Keratinocyte (primary cell): ENCODE results near the gene DCAKD. TPM values are rescaled to one million over a fixed set of nuclear protein-coding genes. Genes with fewer than 3 reads are reported as not detected.

Source experiments
- DNase-seq: peaks from one replicate; pipeline ENCODE4 v3.0.0-alpha.2; 2011; ENCODE audit warnings: low read depth, missing footprints, low spot score
- FAIRE-seq: peaks from 2 replicates; lab custom pipeline; 2011; peaks lifted over from hg19 to GRCh38; lab: Jason Lieb, UNC
- H2AFZ ChIP-seq: 2 replicates; pipeline ENCODE4 v1.6.0; 2012; ENCODE audit warnings: low read length, control low read depth, inconsistent platforms; ENCODE audit not compliant: control insufficient read depth
- H3K27ac ChIP-seq: 2 replicates; pipeline ENCODE4 v1.5.1; 2011; ENCODE audit warnings: low read length; ENCODE audit not compliant: control insufficient read depth, insufficient read depth
- H3K27me3 ChIP-seq: 3 replicates; pipeline ENCODE4 v1.6.0; 2011; ENCODE audit warnings: low read length; ENCODE audit not compliant: control insufficient read depth, insufficient read depth; ENCODE audit errors: extremely low read depth
- H3K36me3 ChIP-seq, 2 experiments: 2 replicates in 1 of 2; 3 replicates in 1 of 2; pipeline ENCODE4 v1.5.1; 2011; ENCODE audit warnings: low read length in 2 of 2, mild to moderate bottlenecking in 1 of 2; ENCODE audit not compliant: control insufficient read depth in 2 of 2, insufficient read depth in 2 of 2; ENCODE audit errors: extremely low read depth in 1 of 2
- H3K4me1 ChIP-seq: 3 replicates; pipeline ENCODE4 v1.5.1; 2011; ENCODE audit warnings: low read length; ENCODE audit not compliant: control insufficient read depth, insufficient read depth; ENCODE audit errors: extremely low read depth
- H3K4me2 ChIP-seq: 3 replicates; pipeline ENCODE4 v1.6.0; 2011; ENCODE audit warnings: low read depth, low read length; ENCODE audit not compliant: control insufficient read depth, insufficient read depth; ENCODE audit errors: extremely low read depth
- H3K4me3 ChIP-seq, 3 experiments: fragments of 200-600 bp in 1 of 3; sonication (generic) in 1 of 3; 2 replicates in 2 of 3; 3 replicates in 1 of 3; pipeline ENCODE4 v1.5.1; 2011 to 2016; ENCODE audit warnings: low read length in 3 of 3, mild to moderate bottlenecking in 3 of 3, control low read depth in 2 of 3, inconsistent platforms in 1 of 3, low read depth in 1 of 3, mixed read lengths in 1 of 3, mixed run types in 1 of 3, moderate library complexity in 1 of 3; ENCODE audit not compliant: control insufficient read depth in 2 of 3, insufficient read depth in 2 of 3; ENCODE audit errors: extremely low read depth in 1 of 3
- H3K79me2 ChIP-seq: 2 replicates; pipeline ENCODE4 v1.6.0; 2012; ENCODE audit warnings: low read length; ENCODE audit not compliant: control insufficient read depth, insufficient read depth
- H3K9ac ChIP-seq: 3 replicates; pipeline ENCODE4 v1.6.0; 2011; ENCODE audit warnings: low read length; ENCODE audit not compliant: control insufficient read depth, insufficient read depth; ENCODE audit errors: extremely low read depth
- H3K9me1 ChIP-seq: 3 replicates; pipeline ENCODE4 v1.6.0; 2011; ENCODE audit warnings: low read length; ENCODE audit not compliant: control insufficient read depth, insufficient read depth; ENCODE audit errors: extremely low read depth
- H3K9me3 ChIP-seq: 2 replicates; pipeline ENCODE4 v1.5.1; 2012; ENCODE audit warnings: low read depth, low read length; ENCODE audit not compliant: control insufficient read depth
- H4K20me1 ChIP-seq: 3 replicates; pipeline ENCODE4 v1.6.0; 2011; ENCODE audit warnings: low read length; ENCODE audit not compliant: control insufficient read depth, insufficient read depth; ENCODE audit errors: extremely low read depth
- CTCF ChIP-seq, 3 experiments: IDR thresholded peaks in 1 of 3; conservative IDR thresholded peaks in 1 of 3; optimal IDR thresholded peaks in 1 of 3; 2 replicates in 2 of 3; 3 replicates in 1 of 3; pipeline versions ENCODE3 to v1.5.1; 2011; ENCODE audit warnings: low read length in 3 of 3, mild to moderate bottlenecking in 3 of 3, moderate library complexity in 2 of 3, control low read depth in 1 of 3, inconsistent platforms in 1 of 3; ENCODE audit not compliant: insufficient read depth in 2 of 3; ENCODE audit errors: extremely low read depth in 1 of 3
- EZH2 ChIP-seq: IDR thresholded peaks from one replicate; pipeline ENCODE4 v1.6.1; 2012; ENCODE audit warnings: inconsistent platforms, mild to moderate bottlenecking, low read length, moderate library complexity
- dilution Hi-C: fragments of 300-500 bp; cut with MboI; formaldehyde crosslinking; loops from one replicate; pipeline ENCODE4 v1.7.0; 2020; ENCODE audit warnings: low sequenced_read_pairs; ENCODE audit not compliant: extremely low pct_ligation_motif_present
- polyA plus RNA-seq, 5 experiments: library from polyadenylated mRNA; depleted of rRNA in 3 of 5; stranded (reverse) in 3 of 5; stranded (forward) in 1 of 5; unstranded in 1 of 5; fragments of >200 nt; gene quantifications; 1 replicate in 1 of 5; 2 replicates in 3 of 5; 3 replicates in 1 of 5; pipeline versions ENCODE4 v1.2.1 to v1.2.3, GENCODE V29; 2011 to 2012; ENCODE audit warnings: missing spikeins in 2 of 5, low read depth in 1 of 5, low replicate concordance in 1 of 5

Gene DCAKD
- polyA plus RNA-seq, 1 donor (not counting 4 experiments of a cell fraction or from before 2014, with no cell fraction given): 18.7 TPM

GRCh38 chr17:45005700-45006099 is 45.7 kb downstream of the DCAKD start:
- Histone ChIP-seq H3K36me3 (no peaks in the 10 kb centered on the region), H3K9me3 (no peaks in the 10 kb centered on the region)

GRCh38 chr17:45004388-45004787 is 47.0 kb downstream of the DCAKD start:
- FAIRE-seq (no peak), DNase-seq (no peak)
- no peak overlapping the region for H3K9ac ChIP-seq
- H3K9me3 ChIP-seq: no peaks in the 10 kb centered on the region
- no peak overlapping the region for H3K4me3 ChIP-seq
- no peak overlapping the region for H2AFZ ChIP-seq
- dilution Hi-C loops: loop anchor here (25.0 kb wide), 1 partner anchor 92 kb away; the partner anchor contains the start of gene GFAP
- no peak overlapping the region for H3K4me2 ChIP-seq
- H3K79me2 ChIP-seq: no peaks in the 10 kb centered on the region
- H3K4me1 ChIP-seq: no peaks in the 10 kb centered on the region
- H4K20me1 ChIP-seq: no peaks in the 10 kb centered on the region
- peaks cover 13% of the 10 kb centered on the region for H3K27me3 ChIP-seq
- no peaks in the 10 kb centered on the region for H3K9me1 ChIP-seq
- H3K36me3 ChIP-seq: no peaks in the 10 kb centered on the region
- H3K27ac ChIP-seq: no peak overlapping the region
- TF ChIP-seq CTCF (optimal IDR thresholded peaks at IDR 0.05 in 1 of 3, IDR thresholded peaks at IDR 0.05 in 1 of 3, conservative IDR thresholded peaks at IDR 0.05 in 1 of 3; ENCODE audit: extremely low read depth in 1 of 3, insufficient read depth in 2 of 3, low read length in 3 of 3) (no peak), EZH2 (no peak)

More at GRCh38 chr17:45005700-45006099, 45.7 kb downstream of the DCAKD start:
- DNase-seq (no peak), FAIRE-seq (no peak)
- Histone ChIP-seq H3K4me2 (no peak overlapping the region), H4K20me1 (no peaks in the 10 kb centered on the region), H3K9me1 (no peaks in the 10 kb centered on the region), H3K27me3 (peaks cover 13% of the 10 kb centered on the region), H3K4me3 (no peak overlapping the region), H3K79me2 (no peaks in the 10 kb centered on the region), H3K9ac (no peak overlapping the region), H3K27ac (no peak overlapping the region), H3K4me1 (no peaks in the 10 kb centered on the region), H2AFZ (no peak overlapping the region)
- TF ChIP-seq EZH2 (no peak), CTCF (optimal IDR thresholded peaks at IDR 0.05 in 1 of 3, IDR thresholded peaks at IDR 0.05 in 1 of 3, conservative IDR thresholded peaks at IDR 0.05 in 1 of 3; ENCODE audit: extremely low read depth in 1 of 3, insufficient read depth in 2 of 3, low read length in 3 of 3) (no peak)
- dilution Hi-C loops: loop anchor here (25.0 kb wide), 1 partner anchor 93 kb away; the partner anchor contains the start of gene GFAP
